HS-5 (cell line): Measurements from ENCODE around the gene UNC5B.
"Not testable (repeated sequence)": the region's sequence is repeated elsewhere in the genome, so short reads cannot be mapped to it uniquely, and the experiment has no call there.

Source experiments
- DNase-seq: peaks from one replicate; pipeline ENCODE4 v3.0.0-alpha.2; 2012; ENCODE audit warnings: low read depth

Gene UNC5B

DNA sequence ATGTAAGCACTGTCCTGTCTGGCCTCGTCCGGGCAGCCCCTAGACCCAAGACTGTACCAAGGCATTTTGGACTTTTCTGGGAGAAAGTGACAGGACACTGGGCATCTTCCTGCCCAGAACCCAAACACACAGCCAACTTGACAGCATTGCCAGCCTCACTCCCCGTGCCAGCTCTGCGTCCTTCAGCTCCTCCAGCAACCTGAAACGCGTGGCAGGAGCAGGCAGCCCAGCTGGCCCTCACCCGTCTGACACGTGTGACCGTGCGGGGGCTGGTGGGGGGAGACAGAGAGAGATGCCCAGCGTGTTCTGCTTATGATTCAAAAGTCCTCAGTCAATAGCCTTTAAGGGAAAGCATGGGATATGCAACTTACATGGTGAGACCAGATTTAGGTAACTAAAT is 56.4 kb downstream of the UNC5B start:
- DNase-seq = no peak

DNA sequence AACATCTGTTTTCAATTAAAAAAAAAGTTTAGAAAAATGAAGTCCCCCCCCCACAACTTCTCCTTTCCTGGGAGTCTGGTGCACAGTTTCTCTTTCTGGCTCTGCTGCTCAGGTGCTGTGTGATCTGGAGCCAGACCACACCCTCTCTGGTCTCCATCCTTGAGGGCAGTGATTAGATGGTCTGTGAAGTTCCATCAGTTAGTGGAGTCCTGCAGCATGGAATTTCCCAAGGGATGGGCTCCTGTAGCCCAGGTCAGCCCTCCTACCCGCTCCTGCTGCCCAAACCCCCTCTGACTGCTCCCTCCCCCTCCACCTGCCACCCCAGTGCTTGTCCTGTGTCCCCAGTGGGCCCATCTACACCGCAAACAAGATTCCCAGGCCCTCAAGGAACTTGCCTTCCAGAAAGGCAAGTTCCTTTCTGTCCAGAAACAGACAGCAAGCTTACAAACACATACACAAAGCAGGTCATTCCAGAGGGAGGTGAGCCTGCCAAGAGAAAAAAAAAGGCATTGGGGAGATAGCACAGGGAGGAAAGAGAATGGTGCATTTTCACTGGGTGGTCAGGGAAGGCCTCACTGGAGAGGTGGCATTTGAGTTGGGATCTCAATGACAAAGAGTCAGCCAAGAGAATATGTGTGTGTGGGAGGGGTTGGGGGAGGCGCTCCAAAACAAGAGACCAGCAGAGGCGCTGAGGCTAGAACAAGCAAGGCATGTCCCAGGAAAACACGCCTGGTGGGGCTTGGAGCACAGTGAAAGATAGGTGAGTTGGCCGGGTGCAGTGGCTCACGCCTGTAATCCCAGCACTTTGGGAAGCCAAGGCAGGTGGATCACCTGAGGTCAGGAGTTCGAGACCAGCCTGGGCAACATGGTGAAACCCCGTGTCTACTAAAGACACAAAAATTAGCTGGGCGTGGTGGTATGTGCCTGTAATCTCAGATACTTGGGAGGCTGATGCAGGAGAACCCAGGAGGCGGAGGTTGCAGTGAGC is 57.2 kb downstream of the UNC5B start:
- no peak for DNase-seq

DNA sequence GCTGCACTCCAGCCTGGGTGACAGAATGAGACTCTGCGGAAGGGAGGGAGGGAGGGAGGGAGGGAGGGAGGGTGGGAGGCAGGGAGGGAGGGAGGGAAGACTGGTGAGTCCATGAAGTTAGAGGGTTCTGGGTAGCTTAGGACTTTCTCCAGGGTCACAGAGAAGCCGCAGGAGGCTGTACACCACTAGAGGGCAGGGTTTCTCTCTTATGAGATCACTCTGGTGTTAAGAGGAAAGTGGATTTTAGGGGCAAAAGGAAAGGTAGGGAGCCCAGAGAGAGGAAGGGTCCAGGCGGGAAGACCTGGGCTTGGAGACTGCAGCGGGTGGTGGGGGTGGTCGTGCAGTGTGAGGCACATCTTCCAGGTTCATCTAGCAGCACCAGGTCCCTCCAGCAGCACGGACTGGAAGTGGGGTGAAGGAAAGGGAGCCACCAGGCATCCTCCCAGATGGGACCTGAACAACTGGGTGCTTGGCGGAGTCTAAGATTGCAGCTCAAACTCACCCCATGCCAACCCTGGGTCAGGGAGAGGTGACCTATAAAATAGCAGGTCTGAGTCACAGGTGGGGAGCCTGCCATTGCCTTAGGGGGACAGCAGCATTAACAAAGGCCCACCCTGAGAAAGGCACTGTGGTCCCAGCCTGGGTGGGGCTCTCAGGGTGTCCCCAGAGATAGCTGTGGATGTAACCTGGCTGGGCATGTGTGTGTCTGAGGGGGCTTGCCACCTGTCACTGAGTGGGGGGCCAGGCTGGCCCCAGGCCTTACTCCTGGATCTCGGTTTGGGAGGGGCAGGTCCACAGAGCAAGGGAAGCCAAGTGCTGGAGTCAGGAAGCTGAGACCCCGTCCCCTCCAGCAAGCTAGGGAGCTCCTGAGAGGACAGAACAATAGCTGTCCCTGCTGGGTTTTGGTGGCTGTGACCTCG is 58.2 kb downstream of the UNC5B start:
- no peak for DNase-seq

DNA sequence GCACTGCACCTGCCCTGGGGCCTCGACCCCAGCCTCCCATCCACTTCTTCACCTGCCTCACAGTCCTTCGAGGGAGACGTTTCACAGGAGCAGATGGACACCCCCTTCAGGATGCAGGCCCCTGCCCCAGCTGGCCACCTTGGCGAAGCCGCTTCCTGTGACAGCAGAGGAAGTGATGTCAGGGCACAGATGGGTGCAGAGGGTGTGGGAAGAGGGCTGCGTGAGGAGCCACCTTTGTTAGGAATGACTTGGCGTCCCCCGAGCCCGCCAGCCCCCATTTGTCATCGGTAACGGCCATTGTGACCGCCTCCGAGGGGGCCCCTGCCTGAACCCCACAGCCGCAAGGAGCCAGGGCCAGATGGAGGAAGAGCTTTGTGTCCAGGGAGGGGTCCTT is 59.3 kb downstream of the UNC5B start:
- DNase-seq = no peak

DNA sequence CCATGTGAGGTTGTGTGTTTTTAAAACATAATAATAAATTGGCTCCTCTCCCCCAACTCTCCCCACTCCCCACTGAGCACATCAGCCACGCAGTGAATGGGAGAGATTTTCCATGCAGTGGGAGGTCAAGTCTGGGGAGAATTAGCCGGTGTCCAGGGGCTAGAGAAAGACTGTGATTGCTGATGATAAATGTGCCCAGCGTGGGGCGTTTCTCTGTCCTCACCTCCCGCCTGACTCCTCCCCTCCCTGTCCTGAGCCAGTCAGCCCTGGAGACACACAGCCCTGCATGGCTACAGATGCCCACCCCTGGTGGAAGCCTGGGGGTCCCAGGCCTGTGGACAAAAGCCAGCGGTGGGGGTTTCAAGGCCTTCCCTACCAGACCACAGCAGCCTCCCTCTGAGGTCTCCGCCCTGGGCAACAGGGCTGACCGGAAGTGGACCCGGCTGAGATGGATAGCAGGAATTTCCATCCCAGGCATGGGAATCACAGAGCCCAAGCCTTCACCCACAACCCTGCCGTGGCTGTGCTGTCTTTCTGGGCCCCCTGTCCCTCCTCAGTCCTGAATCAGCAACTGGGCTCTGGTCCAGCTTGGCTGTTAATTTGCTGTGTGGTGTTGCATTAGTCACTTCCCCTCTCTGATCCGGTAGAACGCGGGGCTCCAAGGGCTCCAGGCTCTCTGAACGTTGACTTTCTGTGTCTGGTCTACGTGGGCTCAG is 59.8 kb downstream of the UNC5B start:
- DNase-seq = peak; percentile 23

DNA sequence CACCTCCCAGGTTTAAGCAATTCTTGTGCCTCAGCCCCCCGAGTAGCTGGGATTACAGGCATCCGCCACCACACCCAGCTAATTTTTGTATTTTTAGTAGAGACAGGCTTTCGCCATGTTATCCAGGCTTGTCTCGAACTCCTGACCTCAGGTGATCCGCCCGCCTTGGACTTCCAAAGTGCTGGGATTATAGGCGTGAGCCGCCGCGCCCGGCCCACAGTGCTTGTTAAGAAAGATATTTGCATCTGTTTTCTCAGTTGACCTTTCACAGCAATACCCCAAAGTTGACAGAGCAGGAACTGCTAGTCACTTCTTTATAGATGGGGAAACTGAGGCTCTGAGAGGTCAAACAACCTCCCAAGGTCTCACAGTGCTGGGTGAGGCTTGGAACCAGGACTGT is 60.6 kb downstream of the UNC5B start:
- not testable (repeated sequence) for DNase-seq

DNA sequence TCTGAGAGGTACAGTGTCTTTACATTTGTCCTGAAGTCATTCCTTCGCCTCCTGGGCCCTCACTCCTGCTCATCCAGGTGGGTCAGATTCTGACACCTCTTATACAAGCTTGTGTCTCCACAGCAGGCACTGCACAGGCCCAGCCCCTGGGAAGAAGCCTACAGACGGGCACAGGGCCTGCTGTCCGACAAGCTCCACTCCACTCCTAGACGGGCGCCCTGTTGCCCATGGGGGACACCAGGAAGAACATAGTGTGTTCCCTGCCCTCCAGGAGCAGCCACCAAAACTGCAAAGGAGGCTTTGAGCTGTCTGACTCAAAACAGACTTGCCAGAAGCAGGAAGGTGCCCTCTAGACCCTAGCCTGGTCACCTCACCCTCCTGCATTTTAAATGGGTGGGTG is 61.1 kb downstream of the UNC5B start:
- no peak for DNase-seq

DNA sequence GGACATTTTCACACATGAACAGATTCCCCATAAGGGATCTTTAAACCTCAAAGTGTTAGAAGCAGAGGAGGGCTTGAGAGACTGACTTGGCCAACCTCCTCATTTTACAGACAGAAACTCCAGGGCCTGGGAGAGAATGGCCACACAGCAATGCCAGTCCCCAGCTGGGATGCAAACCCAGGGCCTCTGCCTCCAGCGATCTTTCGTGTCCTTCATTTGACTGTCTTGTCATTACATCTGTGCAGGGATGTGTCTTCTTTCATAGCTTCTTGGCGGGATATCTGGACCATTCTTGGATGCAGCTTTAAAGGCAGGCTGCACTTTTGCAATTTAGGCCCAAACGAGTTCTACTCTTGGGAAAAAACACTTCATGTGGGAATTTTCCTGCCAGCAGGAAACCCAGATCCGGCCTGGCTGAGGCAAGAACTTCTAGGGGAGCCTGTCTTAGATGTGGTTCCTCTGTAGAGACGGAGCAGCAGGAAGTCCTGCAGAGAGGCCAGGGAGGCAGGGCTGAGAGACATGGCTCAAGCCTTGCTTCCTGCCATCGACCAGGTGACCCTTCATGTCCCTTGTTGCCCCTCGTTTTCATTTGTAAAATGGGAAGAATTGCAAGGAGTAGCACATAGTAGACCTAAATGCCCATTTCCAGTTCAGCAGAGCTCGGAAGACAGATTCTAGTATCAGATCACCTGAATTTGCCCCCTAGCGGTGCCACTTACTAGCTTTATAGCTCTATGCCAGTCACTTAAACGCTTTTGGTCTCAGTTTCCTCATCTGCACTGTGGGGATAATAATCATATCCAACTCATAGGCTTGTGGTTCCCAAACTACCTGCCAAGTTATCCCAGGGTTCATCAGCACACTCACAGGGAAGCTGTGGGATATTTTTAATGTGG is 62.8 kb downstream of the UNC5B start:
- DNase-seq = no peak

DNA sequence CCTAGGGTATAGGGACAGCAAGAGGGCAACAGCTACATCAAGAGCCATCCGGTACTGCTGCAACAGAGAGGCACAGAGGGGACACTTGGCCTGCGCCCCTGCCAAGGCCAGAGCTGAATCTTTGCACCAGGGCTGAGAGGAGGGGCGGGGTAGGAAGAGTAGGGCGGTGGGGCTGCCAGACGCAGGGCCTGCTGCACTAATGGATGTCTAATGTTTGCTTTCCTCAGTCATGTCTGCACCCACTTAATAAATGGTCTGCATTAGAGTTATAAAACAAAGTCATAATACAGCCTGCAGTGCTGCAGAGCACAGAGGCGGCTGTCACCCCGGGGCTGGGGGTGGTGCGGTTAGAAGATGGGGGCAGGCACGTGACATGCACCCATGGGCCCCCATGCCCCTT is 64.5 kb downstream of the UNC5B start:
- no peak for DNase-seq

DNA sequence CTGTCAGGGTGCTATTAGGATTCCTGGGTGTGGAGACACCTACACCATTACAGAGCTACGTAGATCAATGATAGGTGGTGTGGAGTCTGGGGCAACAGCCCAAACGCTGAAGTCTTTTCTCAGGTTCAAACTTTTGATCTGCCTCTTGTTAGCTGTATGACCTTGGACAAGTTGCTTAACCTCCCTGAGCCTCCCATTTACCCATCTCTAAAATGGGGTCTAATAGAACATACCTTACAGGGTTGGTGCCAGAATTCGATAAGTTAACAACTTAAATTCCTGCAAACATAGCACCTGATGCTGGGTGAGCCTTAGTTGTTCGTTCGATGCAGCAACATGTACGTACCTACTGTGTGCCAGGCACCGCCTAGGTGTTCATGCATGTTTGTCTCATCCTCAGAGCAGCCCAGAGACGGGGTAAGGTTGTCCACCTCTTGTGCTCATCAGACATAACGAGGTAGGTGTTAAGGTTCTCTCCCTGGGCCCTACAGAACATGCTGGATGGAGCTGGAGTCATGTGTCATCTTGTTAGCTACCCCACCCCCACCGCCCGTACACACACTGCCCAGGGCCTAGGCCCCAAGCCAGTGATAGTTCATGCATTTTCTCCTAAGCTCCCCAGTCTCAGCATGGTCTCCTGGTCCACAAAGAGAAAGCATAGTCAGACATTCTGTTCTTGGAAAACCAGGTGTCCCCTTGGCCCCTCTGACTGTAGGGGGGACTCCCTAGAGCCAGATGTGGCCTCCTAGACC is 65.7 kb downstream of the UNC5B start:
- DNase-seq = no peak

DNA sequence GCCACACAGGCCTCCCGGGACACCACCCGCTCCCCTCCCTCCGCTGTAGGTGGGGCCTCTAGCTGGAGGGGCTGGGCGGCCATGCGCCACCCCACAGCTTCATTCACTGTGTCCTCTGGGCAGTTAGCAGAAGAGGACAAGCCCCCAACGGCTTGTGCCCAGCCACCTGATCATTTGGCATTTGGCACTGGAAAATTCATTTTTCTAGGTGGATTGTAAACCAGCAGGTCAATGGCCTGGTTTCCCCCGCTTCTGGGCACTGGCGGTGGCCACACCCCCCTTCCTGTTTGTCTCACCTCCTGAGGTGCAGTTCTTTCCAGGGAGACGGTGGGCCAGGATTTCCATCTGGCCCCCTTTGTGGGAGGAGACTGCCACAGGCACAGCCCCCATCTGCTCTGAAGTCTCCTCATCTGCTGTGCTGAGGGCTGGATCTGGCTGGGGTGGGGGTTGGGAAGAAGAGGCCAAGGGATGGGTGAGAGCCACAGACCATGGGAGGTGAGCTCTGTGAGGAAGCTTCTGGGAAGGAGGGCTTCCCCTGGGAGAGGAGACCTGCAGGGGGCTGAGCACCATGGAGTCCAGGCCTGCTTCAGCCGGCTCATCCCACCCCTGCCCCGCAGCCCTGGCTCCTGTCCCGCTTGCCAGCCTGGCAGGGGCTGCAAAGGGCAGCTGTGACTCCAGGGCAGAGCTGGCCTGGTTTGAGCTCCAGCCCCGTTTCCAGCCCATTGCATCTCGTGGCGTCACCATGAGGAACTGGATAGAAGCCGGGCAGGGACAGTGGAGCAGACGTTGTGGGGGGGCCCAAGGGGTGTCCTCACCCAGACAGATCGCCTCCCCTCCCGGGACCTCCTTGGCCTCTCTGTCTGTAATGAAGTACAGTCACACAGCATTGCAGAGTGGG is 66.6 kb downstream of the UNC5B start:
- no peak for DNase-seq

DNA sequence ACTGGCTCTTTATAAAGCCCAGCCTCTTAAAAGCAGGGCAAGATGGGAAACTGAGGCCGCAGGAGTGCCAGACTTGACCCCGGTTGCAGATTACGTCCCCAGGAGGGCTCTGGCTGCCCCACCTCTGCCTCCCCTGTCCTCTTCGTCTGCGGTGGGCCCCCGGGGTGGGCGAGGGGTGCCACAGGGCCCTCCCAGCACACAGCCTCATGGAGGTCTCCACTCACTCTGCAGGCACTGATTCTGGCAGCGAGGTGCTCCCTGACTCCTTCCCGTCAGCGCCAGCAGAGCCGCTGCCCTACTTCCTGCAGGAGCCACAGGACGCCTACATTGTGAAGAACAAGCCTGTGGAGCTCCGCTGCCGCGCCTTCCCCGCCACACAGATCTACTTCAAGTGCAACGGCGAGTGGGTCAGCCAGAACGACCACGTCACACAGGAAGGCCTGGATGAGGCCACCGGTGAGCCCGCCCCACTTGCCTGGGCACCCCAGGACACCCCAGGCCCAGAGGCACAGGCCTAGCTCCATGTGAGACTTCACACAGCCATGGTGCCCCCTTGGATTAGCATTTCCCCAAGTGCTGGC is 67.3 kb downstream of the UNC5B start:
- DNase-seq = no peak

DNA sequence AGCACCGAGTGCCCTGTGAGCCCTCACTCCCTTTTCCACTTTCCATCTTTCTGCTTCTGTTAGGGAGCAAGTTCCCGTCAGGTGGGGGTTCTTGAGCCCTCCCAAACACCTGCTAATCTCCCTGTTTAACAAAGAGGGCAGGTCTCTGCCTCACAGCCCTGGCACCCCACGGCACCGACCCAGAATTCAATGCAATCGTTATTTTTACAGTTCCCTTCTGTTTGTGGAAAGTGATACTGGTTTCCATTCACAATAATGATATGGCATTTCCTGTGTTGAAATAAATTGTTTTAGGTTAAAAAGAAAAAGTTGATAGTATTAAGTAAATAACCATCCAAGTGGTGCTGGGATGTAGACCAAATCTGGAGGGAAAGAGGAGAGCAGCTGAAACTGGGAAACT is 67.8 kb downstream of the UNC5B start:
- no peak for DNase-seq

DNA sequence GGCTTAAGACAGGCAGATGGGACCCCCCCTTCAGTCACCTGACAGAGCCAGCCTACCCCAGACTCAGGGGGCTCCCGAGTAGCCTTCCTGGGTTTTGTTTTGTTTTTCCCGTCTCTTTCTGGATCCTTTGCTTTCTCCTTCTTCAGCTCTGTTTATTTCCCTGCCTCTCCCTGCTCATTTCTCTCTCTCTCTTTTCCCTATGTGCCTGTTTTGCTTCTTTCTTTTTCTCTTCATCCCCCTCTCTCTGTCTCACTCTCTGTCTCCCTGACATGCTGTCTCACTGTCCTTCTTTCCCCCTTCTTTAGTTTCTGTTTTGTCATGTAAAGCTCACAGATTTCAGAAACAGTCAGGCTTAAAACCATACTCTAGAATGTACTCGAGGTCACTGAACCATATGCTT is 68.5 kb downstream of the UNC5B start:
- no peak for DNase-seq

DNA sequence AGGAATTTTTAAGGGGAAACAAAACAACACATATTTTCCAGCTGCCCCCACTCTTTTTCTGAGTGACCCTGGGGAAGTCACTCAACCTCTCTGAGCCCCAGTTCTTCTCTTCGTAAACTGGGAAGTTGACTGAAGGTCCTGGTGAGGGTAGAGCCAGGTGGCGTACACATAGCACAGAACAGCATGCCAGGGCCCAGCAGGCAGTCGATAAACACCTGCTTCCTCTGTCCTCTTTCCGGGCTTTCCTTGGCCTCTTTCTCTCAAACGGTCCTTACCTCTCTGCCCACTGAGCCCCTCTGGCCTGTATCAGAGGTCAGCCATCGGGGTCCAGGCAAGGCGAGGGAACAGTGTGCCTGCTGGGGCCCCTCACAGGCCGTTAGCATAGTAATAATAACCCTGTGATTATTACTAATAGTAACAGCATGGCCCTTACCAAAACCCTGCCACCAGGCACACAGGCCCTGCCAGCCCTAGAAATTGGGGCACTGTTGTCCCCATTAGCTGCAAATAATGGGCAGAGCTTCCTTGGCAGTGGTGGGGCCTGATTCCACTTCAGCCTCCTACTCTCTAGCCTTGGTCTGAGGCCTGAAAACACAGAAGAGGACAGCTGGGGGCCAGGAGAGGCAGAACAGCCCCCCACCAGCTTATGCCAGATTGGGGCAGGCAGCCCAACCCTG is 69.4 kb downstream of the UNC5B start:
- no peak for DNase-seq

DNA sequence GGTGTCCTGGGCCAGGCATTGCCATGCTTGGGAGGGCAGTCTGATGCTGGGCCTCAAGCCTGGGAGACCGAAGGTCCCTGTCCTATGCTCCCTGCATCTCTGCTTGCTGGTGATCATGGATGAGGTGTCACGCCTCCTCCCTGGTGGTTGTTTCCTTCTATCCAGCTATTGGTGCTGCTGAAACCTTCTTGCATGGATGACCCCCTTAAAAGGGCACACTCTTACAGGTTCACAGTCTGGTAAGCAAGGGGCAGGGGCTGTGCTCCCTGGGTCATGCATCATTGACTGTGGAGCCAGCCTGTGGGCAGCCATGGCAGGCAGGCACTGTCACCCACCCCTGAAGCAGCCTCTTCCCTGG is 69.9 kb downstream of the UNC5B start:
- DNase-seq = no peak

DNA sequence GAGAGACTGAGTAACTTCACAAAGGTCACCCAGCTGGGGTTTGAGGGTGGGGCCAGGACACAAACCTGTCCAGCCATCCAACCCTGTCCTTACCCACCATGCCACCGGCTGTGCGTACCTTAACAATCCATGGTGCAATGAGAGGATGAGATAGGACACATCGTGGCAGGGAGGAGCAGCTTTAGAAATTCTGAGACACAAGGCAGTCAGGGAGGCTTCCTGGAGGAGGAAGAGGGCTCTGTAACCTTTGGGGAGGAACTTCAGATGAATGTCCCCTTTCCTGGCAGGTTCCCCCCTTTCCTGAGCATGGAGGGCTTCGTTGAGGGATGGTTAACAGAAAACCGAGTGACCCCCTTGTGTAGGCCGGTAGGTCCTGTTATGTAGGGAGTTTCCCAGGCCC is 71.0 kb downstream of the UNC5B start:
- no peak for DNase-seq

DNA sequence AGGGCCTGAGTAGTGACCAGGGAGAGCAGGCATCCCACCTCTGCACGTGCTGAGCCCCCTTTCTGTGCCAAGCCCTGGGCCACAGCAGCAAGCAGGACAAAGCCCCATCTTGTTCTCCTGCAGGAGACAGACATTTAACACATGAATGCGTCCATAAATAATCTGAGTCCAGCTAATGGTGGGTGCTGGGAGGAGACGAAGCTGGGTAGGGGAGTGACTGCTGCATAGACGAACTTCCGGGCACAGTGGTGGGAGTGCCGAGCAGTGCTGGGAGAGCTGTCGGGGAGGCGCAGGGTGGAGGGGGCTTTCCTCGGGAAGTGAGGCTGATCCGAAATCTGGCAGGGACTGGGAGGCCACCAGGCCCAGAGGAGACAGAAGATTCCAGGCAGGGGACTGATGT is 71.5 kb downstream of the UNC5B start:
- DNase-seq = no peak
